ENCODE data around the gene ZNF594.
"Not testable (repeated sequence)": the region's sequence is repeated elsewhere in the genome, so short reads cannot be mapped to it uniquely, and the experiment has no call there.

Gene ZNF594

DNA sequence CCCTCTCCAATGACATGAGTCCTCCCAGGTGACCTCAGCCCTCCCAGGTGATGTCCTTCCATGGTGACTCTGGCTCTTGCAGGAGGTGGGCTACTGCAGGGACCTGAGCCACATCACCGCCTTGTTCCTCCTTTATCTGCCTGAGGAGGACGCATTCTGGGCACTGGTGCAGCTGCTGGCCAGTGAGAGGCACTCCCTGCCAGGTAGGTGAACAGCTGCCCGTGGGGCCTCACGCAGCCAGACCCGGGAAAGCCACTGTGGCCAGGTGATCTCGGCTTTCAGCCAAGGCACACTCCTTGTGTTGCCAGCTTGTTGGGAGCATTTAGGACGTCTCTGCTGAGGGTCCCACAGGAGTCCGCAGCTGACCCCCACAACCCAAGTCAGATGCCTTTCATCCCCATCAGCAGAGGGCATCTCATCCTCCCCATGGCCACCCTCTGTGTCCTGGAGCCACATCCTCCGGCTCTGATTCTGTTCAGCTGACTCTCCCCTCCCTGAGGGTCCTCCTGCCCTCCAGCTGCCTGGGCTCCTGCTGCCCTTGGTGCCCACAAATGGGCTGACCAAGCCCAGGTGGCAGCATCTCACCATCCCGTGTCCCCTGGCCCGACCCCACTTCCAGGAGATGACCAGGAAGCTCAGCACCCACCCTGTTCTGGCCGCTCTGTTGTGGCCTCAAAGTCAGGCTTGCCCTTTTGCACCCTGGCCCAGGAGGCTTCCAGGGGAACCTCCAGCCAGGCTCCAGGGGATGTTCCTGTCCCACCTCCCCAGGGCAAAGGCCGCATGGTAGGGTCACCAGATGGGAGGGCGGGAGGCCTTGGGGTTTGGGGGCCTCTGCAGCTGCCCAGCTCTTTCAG, 55.7 kb downstream of the ZNF594 start:
- no peak for DNase-seq

- DNase-seq: not testable (repeated sequence)
Measured at GRCh38 chr17:5135131-5135712, 56.4 kb downstream of the ZNF594 start.

GRCh38 chr17:5134571-5134970, 57.1 kb downstream of the ZNF594 start:
- DNase-seq: not testable (repeated sequence)

DNA sequence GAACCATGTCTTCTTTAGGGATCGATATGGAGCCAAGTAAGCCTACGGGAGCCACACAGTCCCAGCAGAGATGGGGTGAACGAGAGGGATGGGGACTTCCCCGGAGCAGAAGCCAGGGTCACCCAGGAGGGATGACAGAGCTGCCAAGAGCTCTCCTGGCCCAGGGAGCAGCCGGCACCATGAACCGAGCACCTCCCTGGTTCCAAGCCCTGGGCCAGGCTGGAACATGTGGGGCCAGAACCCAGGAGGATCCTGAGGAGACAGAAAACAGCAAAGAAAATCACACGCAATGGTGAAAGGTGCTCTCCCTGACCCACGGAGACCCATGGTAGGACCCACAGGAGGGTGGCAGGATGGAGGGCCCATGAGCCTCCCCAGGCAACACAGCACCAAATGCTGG, 57.7 kb downstream of the ZNF594 start:
- DNase-seq: not testable (repeated sequence)

GRCh38 chr17:5133311-5133710, 58.4 kb downstream of the ZNF594 start:
- no peak for DNase-seq

- not testable (repeated sequence) for DNase-seq
Measured at GRCh38 chr17:5132503-5133225, 59.0 kb downstream of the ZNF594 start.

DNA sequence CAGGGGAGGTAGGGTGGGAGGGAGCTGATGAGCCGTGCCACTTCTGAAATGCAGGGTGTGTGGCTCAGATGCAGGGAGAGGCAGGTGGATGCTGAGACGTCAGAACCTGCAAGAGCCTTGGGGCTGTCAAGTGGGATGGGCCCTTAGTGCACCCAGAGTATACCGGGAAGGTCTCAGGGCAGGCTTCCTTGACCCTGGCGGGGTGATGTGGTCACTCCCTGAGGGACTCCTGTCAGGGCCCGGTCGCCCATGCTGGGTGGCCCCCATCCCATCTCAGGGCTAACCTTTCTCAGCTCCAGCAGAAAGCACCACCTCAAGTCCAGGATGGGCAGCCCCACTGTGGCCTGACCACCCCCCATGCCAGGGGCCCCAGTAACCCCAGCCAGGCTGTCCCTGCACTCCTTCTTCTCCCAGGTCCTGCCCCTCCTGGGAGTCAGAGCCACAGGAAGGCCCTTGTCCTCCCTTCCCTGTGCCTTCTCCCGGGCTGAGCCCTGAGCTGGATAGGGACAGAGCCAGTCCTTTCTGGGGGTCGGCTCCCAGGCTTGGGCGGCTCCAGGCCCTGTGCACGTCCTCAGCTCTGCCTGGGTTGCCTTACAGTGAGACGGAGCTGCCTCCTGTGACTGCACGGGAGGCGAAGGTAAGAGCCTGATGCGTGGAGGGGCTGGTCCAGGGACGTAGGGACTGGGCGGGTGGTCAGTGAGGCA, 59.7 kb downstream of the ZNF594 start:
- not testable (repeated sequence) for DNase-seq

DNA sequence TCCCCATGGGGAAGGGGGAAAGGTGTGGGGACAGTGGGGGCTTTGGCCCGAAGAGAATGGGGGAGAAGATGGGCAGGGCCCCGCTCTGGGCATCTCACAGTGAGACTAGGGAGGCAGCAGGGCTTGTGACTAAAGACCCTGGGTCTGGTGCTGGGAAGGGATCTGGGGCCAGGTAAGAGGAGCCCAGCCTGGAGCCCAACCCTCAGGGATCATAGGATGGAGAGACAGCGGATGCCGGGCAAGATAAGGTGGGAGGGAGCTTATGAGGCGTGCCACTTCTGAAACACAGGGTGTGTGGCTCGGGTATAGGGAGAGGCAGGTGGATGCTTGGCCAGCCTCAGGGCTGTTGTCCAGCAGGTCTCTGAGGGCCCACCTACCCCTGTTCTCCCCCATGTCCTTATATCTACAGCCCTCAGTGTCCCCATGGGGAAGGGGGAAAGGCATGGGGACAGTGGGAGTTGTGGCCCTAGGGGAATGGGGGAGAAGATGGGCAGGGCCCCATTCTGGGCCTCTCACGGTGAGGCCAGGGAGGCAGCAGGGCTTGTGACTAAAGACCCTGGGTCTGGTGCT, 60.4 kb downstream of the ZNF594 start:
- no peak for DNase-seq

DNA sequence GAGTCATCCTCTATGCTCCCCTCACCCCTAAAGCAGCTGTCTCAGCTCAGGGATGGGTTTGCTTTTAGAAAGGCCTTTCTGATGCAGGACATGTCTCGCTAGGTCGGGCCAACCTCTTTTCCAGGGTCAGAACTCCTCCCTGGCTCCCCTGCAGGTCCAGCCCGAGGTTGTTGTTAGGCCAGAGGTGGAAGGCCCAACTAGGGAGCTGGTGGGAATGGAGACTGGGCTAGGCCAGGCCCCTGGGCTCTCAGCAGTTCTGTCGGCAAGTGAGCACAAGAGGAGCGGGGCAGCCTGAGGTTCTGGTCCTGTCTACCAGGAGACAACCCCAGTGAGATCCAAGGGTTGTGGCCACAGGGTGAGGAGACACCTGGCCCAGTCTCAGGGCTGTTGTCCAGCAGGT, 61.0 kb downstream of the ZNF594 start:
- DNase-seq: not testable (repeated sequence)

DNA sequence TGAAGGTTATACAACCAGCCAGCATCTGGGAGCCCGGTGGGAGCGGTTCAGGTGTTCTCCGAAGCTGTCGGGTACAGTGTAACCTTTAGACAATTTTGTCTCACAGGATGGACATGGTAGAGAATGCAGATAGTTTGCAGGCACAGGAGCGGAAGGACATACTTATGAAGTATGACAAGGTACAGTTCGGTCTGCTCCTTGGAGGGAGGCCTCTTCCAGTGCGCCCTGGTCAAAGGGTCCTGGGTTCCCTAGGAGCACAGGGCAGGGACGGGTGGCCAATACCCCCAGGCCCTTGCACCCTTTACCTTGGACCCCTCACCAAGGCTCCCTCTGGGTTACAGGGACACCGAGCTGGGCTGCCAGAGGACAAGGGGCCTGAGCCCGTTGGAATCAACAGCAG, 61.4 kb downstream of the ZNF594 start:
- not testable (repeated sequence) for DNase-seq

DNA sequence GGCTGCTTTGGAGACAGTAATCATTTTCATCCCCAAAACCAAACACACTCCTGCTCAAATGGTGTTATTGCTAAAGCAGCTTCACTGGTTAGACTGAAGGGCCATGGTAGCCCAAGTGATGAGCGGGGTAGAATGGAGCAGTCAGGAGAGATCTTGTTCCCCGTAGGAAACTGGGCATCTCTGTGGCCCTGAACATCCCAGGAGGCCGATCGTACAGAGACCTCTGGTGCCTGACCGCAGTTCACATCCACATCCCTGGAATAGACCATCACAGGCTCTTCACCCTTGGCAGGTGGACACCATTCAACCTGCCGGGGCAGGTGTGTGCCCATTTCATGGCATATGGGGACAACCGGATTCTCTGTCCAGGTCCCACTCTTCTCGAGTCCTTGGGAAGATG, 61.9 kb downstream of the ZNF594 start:
- not testable (repeated sequence) for DNase-seq
